Astrocyte (in vitro differentiated cells and primary cell): ENCODE measurements around the gene MDM2. TPM values are rescaled to one million over a fixed set of nuclear protein-coding genes. Genes with fewer than 3 reads are reported as not detected.

Experiments
- DNase-seq: peaks from one replicate; pipeline ENCODE4 v3.0.0-alpha.2; 2010; ENCODE audit warnings: low read depth
- FAIRE-seq: peaks from 2 replicates; lab custom pipeline; 2011; peaks lifted over from hg19 to GRCh38; lab: Jason Lieb, UNC
- H2AFZ ChIP-seq: 2 replicates; pipeline ENCODE4 v1.6.0; 2012; ENCODE audit warnings: low read depth, low read length, inconsistent platforms
- H3K27ac ChIP-seq: 2 replicates; pipeline ENCODE4 v1.5.1; 2011; ENCODE audit warnings: low read depth, low read length, inconsistent platforms
- H3K27me3 ChIP-seq: 2 replicates; pipeline ENCODE4 v1.6.0; 2011; ENCODE audit warnings: low read length, inconsistent platforms; ENCODE audit not compliant: insufficient read depth
- H3K36me3 ChIP-seq: 2 replicates; pipeline ENCODE4 v1.5.1; 2011; ENCODE audit warnings: low read length, inconsistent platforms; ENCODE audit not compliant: insufficient read depth
- H3K4me1 ChIP-seq: 2 replicates; pipeline ENCODE4 v1.5.1; 2011; ENCODE audit warnings: low read length, inconsistent platforms; ENCODE audit not compliant: insufficient read depth
- H3K4me2 ChIP-seq: 2 replicates; pipeline ENCODE4 v1.6.0; 2012; ENCODE audit warnings: low read length, inconsistent platforms
- H3K4me3 ChIP-seq: 2 replicates; pipeline ENCODE4 v1.5.1; 2011; ENCODE audit warnings: low read depth, mild to moderate bottlenecking, low read length, inconsistent platforms; ENCODE audit not compliant: insufficient read depth
- H3K79me2 ChIP-seq: 2 replicates; pipeline ENCODE4 v1.6.0; 2012; ENCODE audit warnings: mild to moderate bottlenecking, low read length, inconsistent platforms; ENCODE audit not compliant: insufficient read depth
- H3K9ac ChIP-seq: 2 replicates; pipeline ENCODE4 v1.6.0; 2012; ENCODE audit warnings: mild to moderate bottlenecking, low read length, inconsistent platforms
- H3K9me3 ChIP-seq: 2 replicates; pipeline ENCODE4 v1.5.1; 2012; ENCODE audit warnings: low read depth, mild to moderate bottlenecking, low read length, inconsistent platforms; ENCODE audit not compliant: insufficient read depth
- H4K20me1 ChIP-seq: 2 replicates; pipeline ENCODE4 v1.6.0; 2012; ENCODE audit warnings: low read length, inconsistent platforms; ENCODE audit not compliant: insufficient read depth
- H3K27ac Mint-ChIP-seq: one replicate; pipeline ENCODE4 v1.8.0; 2021; ENCODE audit warnings: mild to moderate bottlenecking, mixed read lengths; ENCODE audit not compliant: unreplicated experiment
- H3K27me3 Mint-ChIP-seq: one replicate; pipeline ENCODE4 v1.8.0; 2021; ENCODE audit warnings: low read depth, mixed read lengths; ENCODE audit not compliant: unreplicated experiment
- H3K36me3 Mint-ChIP-seq: one replicate; pipeline ENCODE4 v1.8.0; 2021; ENCODE audit warnings: low read depth, mixed read lengths; ENCODE audit not compliant: unreplicated experiment
- H3K4me1 Mint-ChIP-seq: one replicate; pipeline ENCODE4 v1.8.0; 2021; ENCODE audit warnings: low read depth, mixed read lengths; ENCODE audit not compliant: unreplicated experiment
- H3K4me3 Mint-ChIP-seq: one replicate; pipeline ENCODE4 v1.8.0; 2021; ENCODE audit warnings: mild to moderate bottlenecking, moderate library complexity, mixed read lengths; ENCODE audit not compliant: unreplicated experiment
- H3K9me3 Mint-ChIP-seq: one replicate; pipeline ENCODE4 v1.8.0; 2021; ENCODE audit warnings: mild to moderate bottlenecking, mixed read lengths; ENCODE audit not compliant: unreplicated experiment
- EZH2 ChIP-seq: IDR thresholded peaks from 2 replicates; pipeline ENCODE4 v1.6.1; 2012; ENCODE audit warnings: mild to moderate bottlenecking, low read length, inconsistent platforms; ENCODE audit not compliant: insufficient read depth
- total RNA-seq: library from RNA; stranded (reverse); gene quantifications from 2 replicates; pipeline ENCODE4 v1.2.1, GENCODE V29; 2021
- TF ChIP-seq, protein P1 (sequence below): IDR thresholded peaks from 2 replicates; pipeline ENCODE4 v1.5.1; 2011; ENCODE audit warnings: low read depth, mild to moderate bottlenecking, inconsistent platforms, low read length, moderate library complexity; ENCODE audit not compliant: insufficient read depth

MDM2 gene
- total RNA-seq, 1 donor from 2014 or later, result 828 TPM

DNA sequence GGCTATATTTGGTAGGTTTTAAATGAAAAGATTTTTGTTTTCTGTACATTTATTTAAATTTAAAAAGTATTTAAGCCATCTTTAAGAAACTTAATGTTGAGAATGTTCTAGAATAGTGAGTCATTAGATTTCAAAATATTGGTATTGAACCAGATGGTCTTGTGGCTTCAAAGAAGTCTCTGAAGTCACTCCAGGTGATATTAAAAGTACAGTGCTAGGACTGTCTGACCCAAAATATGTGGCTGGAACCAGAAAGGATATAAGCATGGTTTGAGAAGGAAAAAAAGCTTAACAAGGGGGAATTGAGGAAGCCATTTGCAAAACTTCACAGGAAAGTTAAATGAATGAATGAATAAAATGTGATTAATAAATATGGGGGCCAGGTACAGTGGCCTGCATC is 28.7 kb upstream of the MDM2 start:
- TF ChIP-seq, protein P1, sequence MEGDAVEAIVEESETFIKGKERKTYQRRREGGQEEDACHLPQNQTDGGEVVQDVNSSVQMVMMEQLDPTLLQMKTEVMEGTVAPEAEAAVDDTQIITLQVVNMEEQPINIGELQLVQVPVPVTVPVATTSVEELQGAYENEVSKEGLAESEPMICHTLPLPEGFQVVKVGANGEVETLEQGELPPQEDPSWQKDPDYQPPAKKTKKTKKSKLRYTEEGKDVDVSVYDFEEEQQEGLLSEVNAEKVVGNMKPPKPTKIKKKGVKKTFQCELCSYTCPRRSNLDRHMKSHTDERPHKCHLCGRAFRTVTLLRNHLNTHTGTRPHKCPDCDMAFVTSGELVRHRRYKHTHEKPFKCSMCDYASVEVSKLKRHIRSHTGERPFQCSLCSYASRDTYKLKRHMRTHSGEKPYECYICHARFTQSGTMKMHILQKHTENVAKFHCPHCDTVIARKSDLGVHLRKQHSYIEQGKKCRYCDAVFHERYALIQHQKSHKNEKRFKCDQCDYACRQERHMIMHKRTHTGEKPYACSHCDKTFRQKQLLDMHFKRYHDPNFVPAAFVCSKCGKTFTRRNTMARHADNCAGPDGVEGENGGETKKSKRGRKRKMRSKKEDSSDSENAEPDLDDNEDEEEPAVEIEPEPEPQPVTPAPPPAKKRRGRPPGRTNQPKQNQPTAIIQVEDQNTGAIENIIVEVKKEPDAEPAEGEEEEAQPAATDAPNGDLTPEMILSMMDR, result no peak
- TF ChIP-seq EZH2, result no peak
- Histone ChIP-seq H3K27ac (no peak overlapping the region), H3K27me3 (no peaks in the 10 kb centered on the region), H4K20me1 (no peaks in the 10 kb centered on the region), H2AFZ (no peak overlapping the region), H3K36me3 (no peaks in the 10 kb centered on the region), H3K9ac (no peak overlapping the region), H3K4me3 (no peak overlapping the region), H3K4me2 (no peak overlapping the region), H3K79me2 (no peaks in the 10 kb centered on the region), H3K4me1 (no peaks in the 10 kb centered on the region), H3K9me3 (no peaks in the 10 kb centered on the region)
- DNase-seq (no peak), FAIRE-seq (no peak)
- peaks cover 3% of the 10 kb centered on the region for H3K36me3 Mint-ChIP-seq
- H3K4me3 Mint-ChIP-seq, result no peak overlapping the region
- H3K27me3 Mint-ChIP-seq, result no peaks in the 10 kb centered on the region
- no peak overlapping the region for H3K27ac Mint-ChIP-seq
- H3K9me3 Mint-ChIP-seq, result no peaks in the 10 kb centered on the region
- peaks cover 23% of the 10 kb centered on the region for H3K4me1 Mint-ChIP-seq

DNA sequence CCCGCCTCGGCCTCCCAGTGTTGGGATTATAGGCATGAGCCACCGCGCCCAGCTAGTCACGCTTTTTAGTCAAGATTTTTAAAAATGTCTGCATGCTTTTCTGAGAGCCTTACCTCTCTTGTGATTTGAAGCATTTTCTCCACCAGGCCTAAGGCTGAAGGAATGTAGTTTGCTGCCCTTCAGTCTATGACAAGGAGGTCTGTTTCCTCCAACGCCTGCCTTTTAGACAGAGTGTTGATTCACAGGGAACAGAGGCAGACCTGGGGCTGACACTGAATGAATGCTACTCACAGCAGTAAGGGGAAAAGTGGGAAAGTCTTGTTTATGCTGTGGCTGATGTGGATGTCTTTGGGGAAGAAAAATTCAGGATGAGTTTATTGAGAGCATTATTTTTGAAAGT is 27.2 kb upstream of the MDM2 start:
- no peak for DNase-seq
- H3K27me3 Mint-ChIP-seq, result no peaks in the 10 kb centered on the region
- Histone ChIP-seq H3K4me3 (no peak overlapping the region), H3K9ac (no peak overlapping the region), H3K27me3 (no peaks in the 10 kb centered on the region), H4K20me1 (no peaks in the 10 kb centered on the region), H2AFZ (no peak overlapping the region), H3K4me1 (no peaks in the 10 kb centered on the region), H3K27ac (no peak overlapping the region), H3K79me2 (no peaks in the 10 kb centered on the region), H3K4me2 (no peak overlapping the region), H3K36me3 (no peaks in the 10 kb centered on the region), H3K9me3 (no peaks in the 10 kb centered on the region)
- no peak for FAIRE-seq
- H3K4me1 Mint-ChIP-seq, result peaks cover 29% of the 10 kb centered on the region
- peak overlapping the region; percentile 84 for H3K27ac Mint-ChIP-seq
- no peak overlapping the region for H3K4me3 Mint-ChIP-seq
- peaks cover 3% of the 10 kb centered on the region for H3K36me3 Mint-ChIP-seq
- no peaks in the 10 kb centered on the region for H3K9me3 Mint-ChIP-seq
- no peak for TF ChIP-seq EZH2
- TF ChIP-seq, protein P1, result no peak

DNA sequence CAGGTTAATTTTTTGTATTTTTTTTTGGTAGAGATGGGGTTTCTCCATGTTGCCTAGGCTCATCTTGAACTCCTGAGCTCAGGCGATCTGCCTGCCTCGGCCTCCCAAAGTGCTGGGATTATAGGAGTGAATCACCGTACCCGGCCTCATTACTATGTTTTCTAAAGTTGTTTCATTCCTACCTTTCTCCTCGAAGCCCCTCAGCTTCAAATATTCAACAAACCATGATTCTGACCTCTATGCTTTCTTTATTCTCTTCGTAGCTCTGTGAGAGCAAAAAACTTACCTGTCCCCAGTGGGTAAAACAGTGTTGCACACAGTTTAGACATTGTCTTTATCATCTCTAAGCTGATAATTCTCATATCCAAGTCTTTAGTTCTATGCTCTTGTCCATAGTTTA is 26.2 kb upstream of the MDM2 start:
- H3K36me3 ChIP-seq, result no peaks in the 10 kb centered on the region
- DNase-seq, result no peak
- Mint-ChIP-seq H3K4me1 (peaks cover 28% of the 10 kb centered on the region), H3K27ac (peak overlapping the region; percentile 84), H3K9me3 (no peaks in the 10 kb centered on the region), H3K27me3 (no peaks in the 10 kb centered on the region), H3K36me3 (peaks cover 3% of the 10 kb centered on the region), H3K4me3 (no peak overlapping the region)
- H3K9me3 ChIP-seq, result no peaks in the 10 kb centered on the region
- no peak overlapping the region for H3K27ac ChIP-seq
- no peaks in the 10 kb centered on the region for H3K4me1 ChIP-seq
- no peak overlapping the region for H3K4me3 ChIP-seq
- H2AFZ ChIP-seq, result no peak overlapping the region
- no peak overlapping the region for H3K9ac ChIP-seq
- no peaks in the 10 kb centered on the region for H3K27me3 ChIP-seq
- no peaks in the 10 kb centered on the region for H3K79me2 ChIP-seq
- TF ChIP-seq EZH2, result no peak
- TF ChIP-seq, protein P1, result no peak
- FAIRE-seq, result no peak
- no peak overlapping the region for H3K4me2 ChIP-seq
- no peaks in the 10 kb centered on the region for H4K20me1 ChIP-seq
